ENCODE data around the gene ZGPAT. TPM values are rescaled to one million over a fixed set of nuclear protein-coding genes. Genes with fewer than 3 reads are reported as not detected.

ZGPAT gene
- total and polyA plus RNA-seq, 2 of the 8 experiments (the other 6 are each of a cell fraction or from before 2014, with no cell fraction given) = 14.5 to 21.4 TPM

- 0 out of 2 replicates have a peak, but pooled peaks have one; percentile 21 for TF ChIP-seq EGR1 (IDR thresholded peaks at IDR 0.05; ENCODE audit: borderline replicate concordance, low read depth, low read length)
- TF ChIP-seq SP1 (IDR thresholded peaks at IDR 0.05; ENCODE audit: low read depth, low read length) = no peak
- TF ChIP-seq POLR2AphosphoS5 (IDR thresholded peaks at IDR 0.05; ENCODE audit: low read depth, low read length) = 0 out of 2 replicates have a peak, but pooled peaks have one; percentile 23
- peak; percentile 56; the same call in 1 of the 2 replicates for TF ChIP-seq MAX (IDR thresholded peaks at IDR 0.05)
- TF ChIP-seq TBP (IDR thresholded peaks at IDR 0.05; ENCODE audit: low read depth, low read length) = peak; percentile 35; the same call in 1 of the 2 replicates
- 0 out of 2 replicates have a peak, but pooled peaks have one; percentile 28 for TF ChIP-seq E2F6 (IDR thresholded peaks at IDR 0.05)
- no peak for TF ChIP-seq ATF2 (IDR thresholded peaks at IDR 0.05; ENCODE audit: low read length)
- no peak for TF ChIP-seq CTCF (IDR thresholded peaks at IDR 0.05; ENCODE audit: control extremely low read depth in 1 of 3, insufficient read depth in 1 of 3, low read depth in 1 of 3, low read length in 3 of 3)
- TF ChIP-seq SIRT6 (IDR thresholded peaks at IDR 0.05; ENCODE audit: low read length) = no peak
- TF ChIP-seq NRF1 (IDR thresholded peaks at IDR 0.05; ENCODE audit: low read depth, low read length) = no peak
- TF ChIP-seq SP4 (IDR thresholded peaks at IDR 0.05; ENCODE audit: low read length) = no peak
- peak; percentile 47; the same call in 1 of the 2 replicates for TF ChIP-seq RBBP5 (IDR thresholded peaks at IDR 0.05; ENCODE audit: borderline replicate concordance, low read depth, low read length)
- TF ChIP-seq KDM1A (IDR thresholded peaks at IDR 0.05; ENCODE audit: borderline replicate concordance, low read length) = no peak
- peak; percentile 50; the same call in 1 of the 2 replicates for TF ChIP-seq TAF1 (IDR thresholded peaks at IDR 0.05; ENCODE audit: low read depth, low read length)
- 0 out of 2 replicates have a peak, but pooled peaks have one; percentile 18 for TF ChIP-seq TEAD4 (IDR thresholded peaks at IDR 0.05; ENCODE audit: low read depth, low read length)
- TF ChIP-seq RXRA (IDR thresholded peaks at IDR 0.05; ENCODE audit: insufficient read depth, low read depth, low read length) = peak; percentile 99
- TF ChIP-seq EZH2 (IDR thresholded peaks at IDR 0.05; ENCODE audit: low read depth, low read length, severe bottlenecking) = no peak
- TF ChIP-seq CEBPB (IDR thresholded peaks at IDR 0.05; ENCODE audit: low read depth, low read length) = no peak
- TF ChIP-seq POLR2A (IDR thresholded peaks at IDR 0.05; ENCODE audit: control extremely low read depth in 1 of 2, low read depth in 2 of 2, low read length in 2 of 2) = peak in 1 of 2 experiments; percentile 53; a peak in 1 of 3 replicates
Observed at GRCh38 chr20:63707558-63708300, at the start of gene ZGPAT, which contains the start of gene ARFRP1 (continued).

All from H1 (cell line).